B cell (primary cell): ENCODE data around the gene SKIC8. TPM values are rescaled to one million over a fixed set of nuclear protein-coding genes. Genes with fewer than 3 reads are reported as not detected.

ENCODE experiments used
- ATAC-seq: fragments of 200-7000 bp; cut with Tn5 transposase; one replicate; pipeline ENCODE4 v1.10.0; 2021; ENCODE audit warnings: low read depth, mild to moderate bottlenecking, moderate number of reproducible peaks, moderate library complexity
- CTCF ChIA-PET: fragments of 350-600 bp; sonication (Branson Sonifier 250); formaldehyde crosslinking; loops from one replicate; lab custom pipeline; 2021; ENCODE audit warnings: antibody characterized with exemption, inconsistent platforms; lab: Charles Lee
- POLR2A ChIA-PET: fragments of 350-600 bp; sonication (Branson Sonifier 250); formaldehyde crosslinking; loops from one replicate; lab custom pipeline; 2021; ENCODE audit warnings: antibody characterized with exemption; lab: Charles Lee
- DNase-seq: peaks from one replicate; pipeline ENCODE4 v3.0.0; 2013
- H2AFZ ChIP-seq: 2 replicates; pipeline ENCODE4 v1.6.1; 2012; ENCODE audit warnings: mild to moderate bottlenecking, low read depth, low read length; ENCODE audit not compliant: insufficient read depth, poor library complexity, severe bottlenecking
- H3K27ac ChIP-seq, 2 donors: 1 replicate in 1 of 2; 2 replicates in 1 of 2; pipeline ENCODE4 v1.5.1; 2012 to 2013; ENCODE audit warnings: low read length in 2 of 2, mild to moderate bottlenecking in 2 of 2, moderate library complexity in 1 of 2
- H3K27me3 ChIP-seq, 4 experiments: fragments of 200-600 bp in 1 of 4; sonication (generic) in 1 of 4; replicated peaks in 1 of 4; 1 replicate in 2 of 4; 2 replicates in 2 of 4; pipeline versions ENCODE4 v1.6.1 to v1.7.0; 2013 to 2016; ENCODE audit warnings: low read length in 3 of 4, mild to moderate bottlenecking in 2 of 4, mixed read lengths in 1 of 4, moderate library complexity in 1 of 4; ENCODE audit not compliant: insufficient read depth in 4 of 4, control insufficient read depth in 3 of 4; ENCODE audit errors: control extremely low read depth in 1 of 4
- H3K36me3 ChIP-seq, 2 experiments: replicated peaks in 1 of 2; 1 replicate in 1 of 2; 2 replicates in 1 of 2; pipeline versions ENCODE4 v1.6.1 to v1.7.1; 2013; ENCODE audit warnings: low read length in 1 of 2; ENCODE audit not compliant: insufficient read depth in 2 of 2, control insufficient read depth in 1 of 2; ENCODE audit errors: control extremely low read depth in 1 of 2, extremely low read depth in 1 of 2
- H3K4me1 ChIP-seq, 2 donors: fragments of 200-600 bp in 1 of 2; sonication (generic) in 1 of 2; 1 replicate in 1 of 2; 2 replicates in 1 of 2; pipeline versions ENCODE4 v1.5.1 to v1.6.1; 2013 to 2017; ENCODE audit warnings: low read length in 2 of 2; ENCODE audit not compliant: control insufficient read depth in 2 of 2, insufficient read depth in 2 of 2
- H3K4me2 ChIP-seq: replicated peaks from 2 replicates; pipeline ENCODE3; 2012; ENCODE audit warnings: mild to moderate bottlenecking, low read depth, low read length; ENCODE audit not compliant: poor library complexity, severe bottlenecking
- H3K4me3 ChIP-seq, 5 experiments: fragments of 200-600 bp in 1 of 5; sonication (generic) in 1 of 5; 1 replicate in 3 of 5; 2 replicates in 2 of 5; pipeline versions ENCODE4 v1.5.1 to v1.7.0; 2011 to 2016; ENCODE audit warnings: low read length in 4 of 5, mild to moderate bottlenecking in 4 of 5, low read depth in 2 of 5, control low read depth in 1 of 5, moderate library complexity in 1 of 5; ENCODE audit not compliant: insufficient read depth in 1 of 5; ENCODE audit errors: control extremely low read depth in 1 of 5, extremely low read depth in 1 of 5
- H3K79me2 ChIP-seq: fragments of 200-600 bp; sonication (generic); one replicate; pipeline ENCODE4 v1.6.0; 2016; ENCODE audit warnings: low read length; ENCODE audit not compliant: control insufficient read depth, insufficient read depth
- H3K9ac ChIP-seq: fragments of 200-600 bp; sonication (generic); 2 replicates; pipeline ENCODE4 v1.6.1; 2017; ENCODE audit warnings: mild to moderate bottlenecking, low read length, moderate library complexity
- H3K9me3 ChIP-seq, 3 donors: one replicate each; pipeline versions ENCODE4 v1.6.1 to v1.7.1; 2013; ENCODE audit warnings: low read length in 2 of 3; ENCODE audit not compliant: control insufficient read depth in 2 of 3, insufficient read depth in 1 of 3; ENCODE audit errors: control extremely low read depth in 1 of 3
- H4K20me1 ChIP-seq: 2 replicates; pipeline ENCODE4 v1.6.0; 2012; ENCODE audit warnings: mild to moderate bottlenecking, low read length; ENCODE audit not compliant: insufficient read depth, control insufficient read depth, poor library complexity, severe bottlenecking
- H3K27ac Mint-ChIP-seq: one replicate; pipeline ENCODE4 v1.8.0; 2021; ENCODE audit warnings: mixed read lengths
- H3K27me3 Mint-ChIP-seq: one replicate; pipeline ENCODE4 v1.8.0; 2021; ENCODE audit warnings: mixed read lengths
- H3K4me1 Mint-ChIP-seq: one replicate; pipeline ENCODE4 v1.8.0; 2021; ENCODE audit warnings: mixed read lengths
- H3K4me3 Mint-ChIP-seq: one replicate; pipeline ENCODE4 v1.8.0; 2021; ENCODE audit warnings: mixed read lengths
- H3K9me3 Mint-ChIP-seq: one replicate; pipeline ENCODE4 v1.8.0; 2022; ENCODE audit warnings: mixed read lengths; ENCODE audit not compliant: insufficient read depth
- EZH2 ChIP-seq: IDR thresholded peaks from 2 replicates; pipeline ENCODE4 v1.6.1; 2012; ENCODE audit warnings: borderline replicate concordance, low read depth, mild to moderate bottlenecking, moderate library complexity, low read length; ENCODE audit not compliant: insufficient read depth, poor library complexity, severe bottlenecking
- WGBS: methylation state at CpG from one replicate; pipeline ENCODE4 v1.1.5; 2013; ENCODE audit warnings: missing lambda C conversion rate; ENCODE audit not compliant: insufficient coverage; 5-methylcytosine and 5-hydroxymethylcytosine counted together
- intact Hi-C: fragments of 100-400 bp; cut with micrococcal nuclease; formaldehyde crosslinking; loops from one replicate; pipeline ENCODE4 v1.10.0; 2022
- polyA plus RNA-seq: library from polyadenylated mRNA; depleted of rRNA; stranded (reverse); fragments of >200 nt; gene quantifications from 2 replicates; pipeline ENCODE4 v1.2.3, GENCODE V29; 2012
- total RNA-seq, 2 donors: library from RNA; stranded (reverse); fragments of 120-200 nt in 1 of 2; gene quantifications; 1 replicate in 1 of 2; 2 replicates in 1 of 2; pipeline versions ENCODE4 v1.2.3 to v1.2.4, GENCODE V29; 2013 to 2022
- TF ChIP-seq, protein P1 (sequence below): fragments of 200-600 bp; IDR thresholded peaks from one replicate; pipeline ENCODE4 v1.8.0; 2022; ENCODE audit warnings: antibody characterized with exemption, mild to moderate bottlenecking

SKIC8 gene
- total and polyA plus RNA-seq, 2 donors (not counting 1 experiment from before 2014, with no cell fraction given) = 31.9 to 40.2 TPM

DNA sequence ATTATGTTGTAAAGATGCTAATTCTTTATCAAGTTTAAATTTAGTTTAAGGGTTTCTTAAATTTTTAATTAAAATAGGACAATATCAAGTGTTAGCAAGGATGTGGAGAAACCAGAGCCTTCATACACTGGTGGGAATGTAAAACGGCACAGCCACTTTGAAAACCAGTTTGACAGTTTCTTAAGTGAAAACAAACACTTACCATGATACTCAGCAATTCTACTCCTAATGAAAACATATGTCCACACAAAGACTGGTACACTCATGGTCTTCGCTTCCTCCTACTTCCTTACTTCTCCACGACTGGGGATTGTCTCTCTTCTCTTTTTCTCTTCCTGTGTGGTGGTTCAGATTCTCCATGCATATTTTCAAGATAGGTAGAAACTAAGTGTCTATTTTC is 9.2 kb downstream of the SKIC8 start:
- H4K20me1 ChIP-seq = no peaks in the 10 kb centered on the region
- no peak overlapping the region for H3K4me2 ChIP-seq
- H3K9me3 Mint-ChIP-seq = no peaks in the 10 kb centered on the region
- H3K4me1 ChIP-seq = no peaks in the 10 kb centered on the region
- H3K36me3 ChIP-seq = peaks cover 2 to 40% of the 10 kb centered on the region in 2 experiments
- no peak overlapping the region for H3K4me3 ChIP-seq
- H3K9me3 ChIP-seq = no peaks in the 10 kb centered on the region
- ChIA-PET CTCF (no interaction called here), POLR2A (no interaction called here)
- no peaks in the 10 kb centered on the region for H3K4me1 Mint-ChIP-seq
- no peak for TF ChIP-seq EZH2
- TF ChIP-seq, protein P1, sequence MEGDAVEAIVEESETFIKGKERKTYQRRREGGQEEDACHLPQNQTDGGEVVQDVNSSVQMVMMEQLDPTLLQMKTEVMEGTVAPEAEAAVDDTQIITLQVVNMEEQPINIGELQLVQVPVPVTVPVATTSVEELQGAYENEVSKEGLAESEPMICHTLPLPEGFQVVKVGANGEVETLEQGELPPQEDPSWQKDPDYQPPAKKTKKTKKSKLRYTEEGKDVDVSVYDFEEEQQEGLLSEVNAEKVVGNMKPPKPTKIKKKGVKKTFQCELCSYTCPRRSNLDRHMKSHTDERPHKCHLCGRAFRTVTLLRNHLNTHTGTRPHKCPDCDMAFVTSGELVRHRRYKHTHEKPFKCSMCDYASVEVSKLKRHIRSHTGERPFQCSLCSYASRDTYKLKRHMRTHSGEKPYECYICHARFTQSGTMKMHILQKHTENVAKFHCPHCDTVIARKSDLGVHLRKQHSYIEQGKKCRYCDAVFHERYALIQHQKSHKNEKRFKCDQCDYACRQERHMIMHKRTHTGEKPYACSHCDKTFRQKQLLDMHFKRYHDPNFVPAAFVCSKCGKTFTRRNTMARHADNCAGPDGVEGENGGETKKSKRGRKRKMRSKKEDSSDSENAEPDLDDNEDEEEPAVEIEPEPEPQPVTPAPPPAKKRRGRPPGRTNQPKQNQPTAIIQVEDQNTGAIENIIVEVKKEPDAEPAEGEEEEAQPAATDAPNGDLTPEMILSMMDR = no peak
- peaks cover 9% of the 10 kb centered on the region for H3K79me2 ChIP-seq
- no peak overlapping the region for H2AFZ ChIP-seq
- no peak for DNase-seq
- ATAC-seq = no peak
- intact Hi-C loops = loop anchor here (10.0 kb wide), 1 partner anchor 465 kb away; no protein-coding TSS in a partner anchor
- no peaks in the 10 kb centered on the region for H3K27me3 ChIP-seq
- no peaks in the 10 kb centered on the region for H3K27me3 Mint-ChIP-seq
- H3K4me3 Mint-ChIP-seq = no peak overlapping the region
- H3K27ac Mint-ChIP-seq = no peak overlapping the region
- no peak overlapping the region for H3K27ac ChIP-seq
- no CpG with 5 or more reads among the region's 3 CpGs for WGBS
- no peak overlapping the region for H3K9ac ChIP-seq

DNA sequence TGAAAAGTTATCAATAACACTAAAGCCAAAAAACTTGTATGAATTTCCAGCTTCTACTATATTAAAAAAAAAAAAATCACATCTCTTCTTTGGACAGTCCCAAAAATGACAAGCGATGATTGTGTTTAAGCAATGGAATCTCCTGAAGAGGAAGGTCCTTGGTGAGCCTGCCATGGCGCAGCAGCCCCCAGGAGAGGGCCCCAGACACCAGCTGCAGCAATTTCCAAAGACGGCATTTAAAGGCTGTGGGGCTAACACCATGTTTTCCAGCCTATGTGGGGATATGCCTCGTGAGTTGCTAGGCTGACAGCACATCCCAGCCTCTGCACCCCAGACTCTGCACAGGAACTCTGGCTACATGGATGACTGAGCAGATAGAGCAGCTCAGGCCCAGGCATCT is 14.7 kb downstream of the SKIC8 start:
- Mint-ChIP-seq H3K9me3 (no peaks in the 10 kb centered on the region), H3K27ac (no peak overlapping the region), H3K4me1 (no peaks in the 10 kb centered on the region), H3K4me3 (no peak overlapping the region), H3K27me3 (no peaks in the 10 kb centered on the region)
- Histone ChIP-seq H3K27ac (no peak overlapping the region), H3K4me1 (no peaks in the 10 kb centered on the region), H3K4me2 (no peak overlapping the region), H3K27me3 (no peaks in the 10 kb centered on the region), H4K20me1 (no peaks in the 10 kb centered on the region), H3K9me3 (no peaks in the 10 kb centered on the region), H3K79me2 (no peaks in the 10 kb centered on the region), H3K36me3 (peaks cover 5 to 64% of the 10 kb centered on the region in 2 experiments), H3K4me3 (no peak overlapping the region), H2AFZ (no peak overlapping the region), H3K9ac (no peak overlapping the region)
- 100% methylated on average over 3 of the region's 4 CpGs for WGBS
- ATAC-seq = no peak
- ChIA-PET POLR2A (no interaction called here), CTCF (no interaction called here)
- intact Hi-C loops = no loop called here
- no peak for DNase-seq
- TF ChIP-seq EZH2 = no peak
- TF ChIP-seq, protein P1 = no peak
